ENCODE measurements around the gene TMEM255B. TPM values are rescaled to one million over a fixed set of nuclear protein-coding genes. Genes with fewer than 3 reads are reported as not detected.
A peak's percentile ranks its signal among the peaks of the same experiment; 100 is the strongest.

Gene TMEM255B
- total and polyA plus RNA-seq, 2 of the 4 experiments (the other 2 are of a cell fraction): 0.36 to 0.94 TPM

- peaks cover 17% of the 10 kb centered on the region for H3K27me3 ChIP-seq (ENCODE audit: control insufficient read depth, insufficient read depth, low read length)
- POLR2A ChIA-PET (ENCODE audit: unreplicated experiment): no interaction called here
- H4K20me1 ChIP-seq (ENCODE audit: insufficient read depth, low read length): peaks cover 7% of the 10 kb centered on the region; the same call in 1 of the 2 replicates
- no peak overlapping the region for H2BK120ac ChIP-seq (ENCODE audit: low read depth, low read length)
- peaks cover 6% of the 10 kb centered on the region; the same call in 1 of the 2 replicates for H3K4me1 ChIP-seq (ENCODE audit: control insufficient read depth, insufficient read depth, low read length)
- no peak overlapping the region for H3K18ac ChIP-seq (ENCODE audit: low read depth, low read length)
- H3K56ac ChIP-seq (ENCODE audit: extremely low read depth, insufficient read depth, low read length): no peak overlapping the region
- no peak overlapping the region for H4K8ac ChIP-seq (ENCODE audit: low read depth in 2 of 2, low read length in 2 of 2)
- dilution Hi-C loops (cut with HindIII; ENCODE audit: low sequenced_read_pairs, unreplicated experiment) (no loop called here), intact Hi-C loops (cut with micrococcal nuclease) (no loop called here), in situ Hi-C loops (cut with MboI; ENCODE audit: low sequenced_read_pairs) (no loop called here)
- CTCF ChIA-PET: no interaction called here
- no peak overlapping the region for H3K27ac ChIP-seq (ENCODE audit: insufficient read depth, low read length)
- H2BK20ac ChIP-seq (ENCODE audit: low read depth, low read length): no peak overlapping the region
- H2BK15ac ChIP-seq (ENCODE audit: low read depth, low read length): no peak overlapping the region
- no peak overlapping the region for H2AFZ ChIP-seq (replicated peaks; ENCODE audit: low read length, poor library complexity)
- H3K36me3 ChIP-seq (ENCODE audit: control insufficient read depth, insufficient read depth, low read length): no peaks in the 10 kb centered on the region
- H4K91ac ChIP-seq (ENCODE audit: insufficient read depth, low read depth, low read length): no peak overlapping the region
- no TSS peak for BruUV-seq (replicated peaks)
- H3K4me2 ChIP-seq (ENCODE audit: low read depth, low read length): no peak overlapping the region
- H3K4me3 ChIP-seq (ENCODE audit: insufficient read depth, low read depth, low read length): no peak overlapping the region
- no peak for ATAC-seq (ENCODE audit: low read depth)
- H2BK5ac ChIP-seq (ENCODE audit: low read depth, low read length, poor library complexity, severe bottlenecking): no peak overlapping the region
- no peak overlapping the region for H3K23ac ChIP-seq (ENCODE audit: low read depth, low read length)
- no peak overlapping the region for H3K14ac ChIP-seq (replicated peaks; ENCODE audit: low read depth, low read length)
- peak overlapping the region; percentile 38; the same call in 1 of the 2 replicates for H2AK5ac ChIP-seq (ENCODE audit: low read depth, low read length)
- no peak overlapping the region for H3K4ac ChIP-seq (ENCODE audit: low read depth, low read length)
- H3K9me1 ChIP-seq (ENCODE audit: insufficient read depth, low read length): peaks cover 10% of the 10 kb centered on the region
- WGBS, 2 experiments (ENCODE audit: extremely low coverage in 2 of 2, insufficient read length in 1 of 2): 86% methylated on average over 16 of the region's 31 CpGs; no CpG with 5 or more reads in 1 of the 2 experiments
- TF ChIP-seq SMC3 (IDR thresholded peaks at IDR 0.05; ENCODE audit: low read depth, low read length): no peak
- TF ChIP-seq MXI1 (IDR thresholded peaks at IDR 0.05; ENCODE audit: borderline replicate concordance, low read depth, low read length): no peak
- TF ChIP-seq USF2 (IDR thresholded peaks at IDR 0.05; ENCODE audit: low read depth, low read length): no peak
- TF ChIP-seq BHLHE40 (IDR thresholded peaks at IDR 0.05; ENCODE audit: low read depth, low read length): no peak
- no peak for TF ChIP-seq NFE2L2 (IDR thresholded peaks at IDR 0.05; ENCODE audit: low read depth, low read length)
- no peak for TF ChIP-seq RFX5 (IDR thresholded peaks at IDR 0.05; ENCODE audit: low read depth, low read length)
- DNase-seq: no peak
- H3K79me1 ChIP-seq (ENCODE audit: low read depth in 1 of 2, low read length in 2 of 2): peaks cover 0 to 5% of the 10 kb centered on the region in 2 experiments; a peak in 1 of 4 replicates
- peaks cover 4% of the 10 kb centered on the region for H3K9me3 ChIP-seq (ENCODE audit: control insufficient read depth, insufficient read depth, low read length)
- no peak overlapping the region for H4K5ac ChIP-seq (ENCODE audit: low read depth, low read length)
- H2AK9ac ChIP-seq (replicated peaks; ENCODE audit: low read depth, low read length, poor library complexity): no peak overlapping the region
- no peak overlapping the region for H3K9ac ChIP-seq (ENCODE audit: low read depth, low read length)
These were observed 29.5 kb downstream of the TMEM255B start for GRCh38 chr13:113788413-113789135.

Measured in IMR-90 (cell line).